ENCODE results near the gene LENG1.

- TF ChIP-seq CTCF (conservative IDR thresholded peaks at IDR 0.05; ENCODE audit: low read length) (no peak), EZH2phosphoT487 (IDR thresholded peaks at IDR 0.05; ENCODE audit: borderline replicate concordance) (no peak)
Measured at GRCh38 chr19:54204767-54205468, 45.4 kb upstream of the LENG1 start.
